ENCODE results near the gene EHBP1L1.

EHBP1L1 gene

DNA sequence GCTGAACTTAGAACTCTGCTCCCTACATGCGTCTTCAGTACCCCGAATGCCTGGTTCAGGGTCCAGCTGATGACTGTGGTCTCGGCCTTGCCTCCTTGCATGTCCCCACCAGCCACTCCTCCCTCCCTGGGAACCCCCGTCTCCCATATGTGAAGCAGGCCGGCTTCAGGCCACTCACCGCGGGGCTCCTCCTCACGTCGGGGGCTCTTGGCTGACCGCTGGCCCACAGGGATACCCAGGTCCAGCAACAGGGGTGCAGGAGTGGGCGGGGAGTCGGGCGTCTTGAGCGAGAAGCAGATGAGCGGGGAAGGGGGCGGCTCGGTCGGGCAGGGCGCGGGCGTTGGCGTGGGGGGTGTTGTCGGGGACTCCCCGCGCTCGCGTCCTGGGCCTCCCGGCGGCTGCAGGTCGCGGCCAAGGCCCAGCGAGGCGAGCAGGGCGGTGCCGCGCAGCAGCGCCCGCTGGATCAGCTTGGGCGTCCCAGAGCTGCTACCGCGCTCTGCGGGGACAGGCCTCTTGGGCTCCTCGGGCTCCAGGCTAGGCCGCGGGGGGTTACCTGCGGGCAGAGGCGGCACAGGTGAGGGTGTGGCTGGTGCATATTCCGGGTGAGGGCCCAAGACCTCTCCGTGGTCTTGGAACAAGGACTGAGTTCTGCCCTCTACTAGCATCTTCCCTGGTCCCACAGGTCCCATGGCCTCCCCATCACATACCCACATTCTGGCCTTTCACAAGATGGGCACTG is 23.5 kb downstream of the EHBP1L1 start:
- DNase-seq: no peak

DNA sequence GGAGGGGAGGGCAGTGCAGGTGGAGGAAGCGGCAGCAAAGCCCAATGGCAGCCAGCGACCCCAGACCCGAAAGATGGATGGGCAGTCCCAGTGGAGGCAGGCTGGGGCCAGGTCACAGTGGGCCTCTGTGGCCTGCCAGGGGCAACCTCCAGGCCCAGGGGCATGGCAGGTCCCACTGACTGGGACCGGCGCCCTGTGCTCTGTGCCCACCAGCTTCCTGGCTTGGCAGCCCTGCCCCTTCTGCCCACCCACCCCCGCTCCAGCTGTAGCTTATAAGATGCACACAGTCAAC is 24.0 kb downstream of the EHBP1L1 start:
- DNase-seq: no peak

DNA sequence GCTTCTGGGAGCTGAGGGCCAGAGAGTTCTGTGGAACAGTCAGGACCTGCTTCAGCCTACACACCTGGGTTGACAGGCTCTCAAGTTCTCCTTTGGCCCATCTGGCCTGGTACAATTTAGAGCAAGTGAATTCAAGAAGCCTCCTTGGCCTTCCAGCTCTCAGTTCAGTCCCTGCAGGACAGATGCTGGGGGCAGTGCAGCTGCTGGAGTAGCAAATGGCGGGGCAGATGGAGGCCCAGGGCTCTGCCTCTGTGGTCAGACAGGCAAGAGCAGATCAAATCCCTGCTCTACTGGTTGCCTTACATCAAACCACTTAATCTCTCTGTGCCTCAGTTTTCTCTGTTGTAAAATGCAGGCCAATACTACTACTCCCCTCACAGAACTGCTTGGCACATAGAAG is 28.4 kb downstream of the EHBP1L1 start:
- no peak for DNase-seq

- DNase-seq: peak; percentile 99
These were observed 31.2 kb downstream of the EHBP1L1 start for GRCh38 chr11:65606876-65607613.

DNA sequence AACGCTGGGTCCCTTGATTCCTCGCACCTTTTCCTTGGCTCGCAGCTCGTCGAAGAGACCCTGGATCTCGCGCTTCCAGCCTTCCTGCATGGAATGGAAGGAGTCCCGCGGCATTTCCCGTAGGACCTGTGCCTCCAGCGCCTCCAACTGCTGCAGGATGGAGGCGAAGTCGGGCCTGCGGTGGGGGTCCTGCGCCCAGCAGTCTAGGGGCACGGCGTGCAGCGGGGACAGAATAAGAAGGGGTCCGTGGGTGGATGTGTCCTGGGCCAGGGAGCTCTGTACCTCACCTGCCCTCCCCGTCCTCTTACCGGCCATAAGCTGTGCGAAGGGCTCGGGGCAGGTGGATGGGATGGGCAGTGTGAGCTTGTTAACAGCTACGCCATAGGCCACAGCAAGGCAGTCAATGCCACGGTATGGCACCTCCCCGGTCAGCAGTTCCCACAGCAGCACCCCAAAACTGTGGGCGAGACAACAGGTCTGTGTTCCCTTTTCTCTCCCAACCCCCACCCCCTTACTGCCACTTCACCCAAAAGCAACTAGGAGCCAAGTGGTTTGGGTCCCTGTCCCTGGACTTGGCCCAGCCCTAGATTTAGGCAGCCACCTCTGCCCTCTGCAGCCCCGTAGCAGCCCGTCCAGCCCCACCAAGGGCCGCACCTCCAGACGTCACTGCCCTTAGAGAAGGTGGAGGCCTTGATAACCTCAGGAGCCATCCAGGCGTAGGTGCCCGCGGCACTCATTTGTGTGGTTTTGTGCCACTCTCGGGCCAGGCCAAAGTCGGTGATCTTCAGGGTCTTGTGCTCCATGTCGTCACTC is 32.0 kb downstream of the EHBP1L1 start:
- DNase-seq: no peak

GRCh38 chr11:65609229-65609628 is 33.4 kb downstream of the EHBP1L1 start:
- no peak for DNase-seq

DNA sequence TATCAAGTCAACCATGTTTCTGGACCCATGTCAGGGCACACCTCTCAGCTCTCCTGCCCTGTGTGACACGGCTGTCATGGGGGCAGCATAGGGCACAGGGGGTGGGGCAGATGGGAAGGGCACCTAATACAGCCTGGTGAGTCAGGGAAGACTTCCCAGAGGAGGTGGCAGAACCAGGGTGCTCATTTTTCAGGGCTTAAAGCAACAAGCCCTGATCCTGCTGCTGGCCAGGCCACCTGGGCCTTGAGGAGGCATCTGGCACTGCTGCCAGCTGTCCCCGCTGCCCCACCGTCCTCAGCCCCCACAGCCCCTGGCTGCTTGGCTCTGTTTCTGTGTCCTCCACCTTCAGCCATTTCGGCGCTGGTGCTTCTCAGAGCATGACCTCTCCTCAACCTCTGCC is 33.8 kb downstream of the EHBP1L1 start:
- no peak for DNase-seq

- DNase-seq: no peak
These were observed 34.6 kb downstream of the EHBP1L1 start for GRCh38 chr11:65610404-65610803.

- DNase-seq: no peak
These were observed 35.3 kb downstream of the EHBP1L1 start for GRCh38 chr11:65611028-65611757.

GRCh38 chr11:65611758-65612603 is 36.1 kb downstream of the EHBP1L1 start:
- DNase-seq: no peak

- DNase-seq: no peak
These were observed 36.8 kb downstream of the EHBP1L1 start for GRCh38 chr11:65612691-65613090.

DNA sequence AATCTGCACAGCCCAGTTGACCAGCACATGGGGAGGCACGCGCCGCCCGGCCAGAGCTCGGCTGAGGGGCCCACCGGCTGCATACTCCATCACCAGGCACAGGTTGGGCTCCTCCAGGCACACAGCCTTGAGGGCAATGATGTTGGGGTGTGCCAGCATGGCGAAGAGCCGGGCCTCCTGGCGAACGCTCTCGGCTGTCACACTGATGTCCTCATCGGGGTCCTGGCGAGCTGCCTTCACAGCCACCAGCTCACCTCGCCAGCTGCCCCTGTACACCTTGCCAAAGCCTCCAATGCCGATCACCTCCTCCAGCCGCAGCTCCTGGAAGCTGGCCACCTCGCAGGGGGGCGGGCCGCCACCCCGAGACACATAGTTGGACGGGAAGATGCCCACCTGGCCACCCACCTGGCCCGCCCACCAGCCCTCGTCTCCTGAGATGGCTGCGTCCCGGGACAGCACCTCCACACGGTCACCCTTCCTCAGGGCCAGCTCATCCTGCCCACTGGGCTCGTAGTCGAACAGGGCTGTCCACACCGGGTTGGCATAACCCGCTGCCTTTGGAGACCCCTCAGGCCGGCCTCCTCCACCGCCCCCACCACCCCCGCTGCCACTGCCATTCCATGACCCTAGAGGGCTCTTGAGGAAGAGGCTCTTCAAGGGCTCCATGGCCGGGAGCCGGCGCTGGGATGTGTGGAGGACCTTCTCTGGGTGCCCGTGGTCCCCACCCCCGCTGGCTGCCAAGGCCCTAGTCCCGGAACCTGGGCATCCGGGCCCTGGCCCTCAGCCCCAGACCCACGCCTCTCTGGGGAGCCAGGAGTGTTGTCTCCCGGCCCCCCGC is 37.5 kb downstream of the EHBP1L1 start:
- no peak for DNase-seq

DNA sequence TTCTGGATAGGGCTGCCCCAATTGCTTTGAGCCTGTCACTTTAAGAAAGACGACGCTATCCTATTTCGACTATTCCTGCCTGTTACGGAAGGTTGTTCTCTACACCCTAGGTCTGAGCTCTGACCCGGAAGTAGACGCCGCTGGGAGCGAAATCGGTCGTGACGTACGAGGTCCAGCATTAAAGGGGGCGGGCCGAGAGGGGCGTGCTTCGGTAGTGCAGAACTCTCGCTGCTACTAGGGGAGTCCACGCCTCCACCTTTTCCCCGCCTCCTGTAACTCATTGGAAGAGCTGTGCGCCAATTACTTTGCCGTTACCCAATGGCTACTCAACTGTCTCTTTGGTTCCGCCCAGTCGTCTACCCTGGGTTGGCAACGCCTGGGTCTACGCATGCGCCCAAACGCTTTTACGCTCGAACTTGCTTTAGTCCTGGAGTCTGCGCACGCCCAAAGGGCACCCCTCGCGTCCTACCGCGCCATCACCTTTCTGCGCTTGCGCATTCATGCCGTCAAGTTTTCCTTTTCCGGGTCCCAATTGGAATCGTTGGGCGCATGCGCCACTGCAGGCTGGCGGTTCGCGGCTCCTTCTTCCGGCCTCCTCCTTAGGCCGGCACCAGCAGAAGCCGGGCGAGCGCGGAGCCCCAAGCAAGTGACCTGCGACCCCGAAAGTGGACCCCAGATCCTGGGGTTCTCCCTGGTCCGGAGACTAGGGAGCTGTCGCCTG is 39.5 kb downstream of the EHBP1L1 start, which contains the start of gene PCNX3:
TSS of gene PCNX3 (plus strand) at position 548 of the 721 bp plus-strand sequence. CDS start 536 bp downstream, outside the sequence.
- peak; percentile 100 for DNase-seq

GRCh38 chr11:65615950-65616574 is 40.2 kb downstream of the EHBP1L1 start:
- no peak for DNase-seq

GRCh38 chr11:65616575-65617001 is 40.7 kb downstream of the EHBP1L1 start:
- no peak for DNase-seq

- no peak for DNase-seq
These were observed 41.4 kb downstream of the EHBP1L1 start for GRCh38 chr11:65617136-65617850.

DNA sequence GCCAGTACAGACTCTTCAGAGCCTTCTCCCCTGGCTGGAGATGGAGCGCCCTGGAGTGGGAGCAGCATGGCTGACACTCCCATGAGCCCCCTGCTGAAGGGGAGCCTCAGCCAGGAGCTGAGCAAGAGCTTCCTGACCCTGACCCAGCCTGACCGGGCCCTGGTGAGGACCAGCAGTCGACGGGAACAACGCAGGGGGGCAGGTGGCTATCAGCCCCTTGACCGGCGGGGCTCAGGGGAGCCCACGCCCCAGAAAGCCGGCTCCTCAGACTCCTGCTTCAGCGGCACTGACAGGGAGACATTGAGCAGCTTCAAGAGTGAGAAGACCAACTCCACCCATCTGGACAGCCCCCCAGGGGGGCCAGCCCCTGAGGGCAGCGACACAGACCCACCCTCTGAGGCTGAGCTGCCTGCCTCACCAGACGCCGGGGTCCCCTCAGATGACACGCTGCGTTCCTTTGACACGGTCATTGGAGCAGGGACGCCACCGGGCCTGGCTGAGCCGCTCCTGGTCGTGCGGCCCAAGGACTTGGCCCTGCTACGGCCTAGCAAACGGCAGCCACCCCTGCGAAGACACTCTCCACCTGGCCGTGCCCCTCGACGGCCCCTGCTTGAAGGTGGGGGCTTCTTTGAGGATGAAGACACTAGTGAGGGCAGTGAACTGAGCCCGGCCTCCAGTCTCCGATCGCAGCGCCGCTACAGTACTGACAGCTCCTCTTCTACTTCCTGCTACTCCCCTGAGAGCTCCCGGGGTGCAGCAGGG is 42.3 kb downstream of the EHBP1L1 start:
- no peak for DNase-seq

DNA sequence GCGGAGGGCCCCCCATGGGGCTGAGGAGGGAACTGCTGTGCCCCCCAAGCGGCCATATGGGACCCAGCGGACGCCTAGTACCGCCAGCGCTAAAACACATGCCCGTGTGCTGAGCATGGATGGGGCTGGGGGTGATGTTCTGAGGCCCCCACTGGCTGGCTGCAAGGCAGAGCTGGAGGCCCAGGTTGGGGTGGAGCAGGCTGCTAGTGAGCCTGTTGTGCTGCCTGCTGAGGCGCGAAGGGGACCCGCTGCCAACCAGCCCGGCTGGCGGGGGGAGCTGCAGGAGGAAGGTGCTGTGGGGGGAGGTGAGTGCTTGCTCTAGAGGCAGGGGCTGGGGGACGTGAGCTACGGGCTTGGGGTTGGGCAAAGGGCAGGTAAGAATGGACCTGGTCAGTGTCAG is 42.9 kb downstream of the EHBP1L1 start:
- DNase-seq: no peak

All from NCI-H1048 (cell line).